Eye (tissue), 1 donor: ENCODE results near the gene CNKSR2.

ENCODE experiments used
- DNase-seq: peaks from one replicate; pipeline ENCODE4 v3.0.0-alpha.2; 2015

The CNKSR2 gene

GRCh38 chrX:21620234-21620633 lies 246.0 kb downstream of the CNKSR2 start:
- DNase-seq: no peak

GRCh38 chrX:21623778-21624501 lies 249.7 kb downstream of the CNKSR2 start:
- no peak for DNase-seq

DNA sequence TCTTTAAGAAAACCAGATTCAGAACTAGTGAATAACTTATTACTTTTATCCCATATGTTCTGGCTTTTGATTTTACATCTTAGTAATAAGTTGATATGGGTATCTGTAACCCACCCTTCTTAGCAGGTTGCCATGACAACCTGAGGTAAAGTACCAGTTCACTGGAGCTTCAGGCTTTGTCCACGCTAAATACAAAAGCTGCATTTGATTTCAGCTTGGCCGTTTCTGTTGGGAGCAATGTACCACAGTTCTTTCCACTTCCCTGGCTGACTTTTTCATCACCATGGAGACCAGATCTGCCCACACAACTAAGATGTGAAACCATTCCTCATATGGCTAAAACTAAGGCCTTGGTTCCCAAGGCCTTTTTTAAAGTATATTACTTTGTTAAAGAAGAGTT lies 257.8 kb downstream of the CNKSR2 start:
- peak; percentile 25 for DNase-seq

- no peak for DNase-seq
Observed at GRCh38 chrX:21638311-21638710, 264.1 kb downstream of the CNKSR2 start.

- no peak for DNase-seq
Observed at GRCh38 chrX:21639775-21640174, 265.6 kb downstream of the CNKSR2 start.

- no peak for DNase-seq
Observed at GRCh38 chrX:21645431-21645830, 271.2 kb downstream of the CNKSR2 start.

DNA sequence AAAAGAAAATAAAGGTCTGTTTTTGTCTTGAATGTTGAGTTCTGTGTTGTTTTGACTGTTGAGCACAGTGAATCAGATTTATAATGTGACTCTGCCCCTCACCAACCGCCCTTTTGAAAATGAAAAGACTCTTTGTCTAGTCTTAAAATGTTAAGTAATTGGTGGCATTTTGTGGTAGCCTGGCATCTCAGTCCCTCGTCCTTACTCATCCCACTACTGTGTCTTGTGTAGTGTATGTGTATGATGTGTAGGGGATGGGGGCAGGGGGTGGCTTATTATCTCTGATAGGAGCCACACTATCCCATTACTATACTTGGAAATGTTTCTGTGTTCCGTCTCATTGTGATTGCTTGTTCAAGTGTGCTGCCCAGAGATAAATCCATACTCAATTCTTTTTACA lies 271.7 kb downstream of the CNKSR2 start:
- peak; percentile 64 for DNase-seq

DNA sequence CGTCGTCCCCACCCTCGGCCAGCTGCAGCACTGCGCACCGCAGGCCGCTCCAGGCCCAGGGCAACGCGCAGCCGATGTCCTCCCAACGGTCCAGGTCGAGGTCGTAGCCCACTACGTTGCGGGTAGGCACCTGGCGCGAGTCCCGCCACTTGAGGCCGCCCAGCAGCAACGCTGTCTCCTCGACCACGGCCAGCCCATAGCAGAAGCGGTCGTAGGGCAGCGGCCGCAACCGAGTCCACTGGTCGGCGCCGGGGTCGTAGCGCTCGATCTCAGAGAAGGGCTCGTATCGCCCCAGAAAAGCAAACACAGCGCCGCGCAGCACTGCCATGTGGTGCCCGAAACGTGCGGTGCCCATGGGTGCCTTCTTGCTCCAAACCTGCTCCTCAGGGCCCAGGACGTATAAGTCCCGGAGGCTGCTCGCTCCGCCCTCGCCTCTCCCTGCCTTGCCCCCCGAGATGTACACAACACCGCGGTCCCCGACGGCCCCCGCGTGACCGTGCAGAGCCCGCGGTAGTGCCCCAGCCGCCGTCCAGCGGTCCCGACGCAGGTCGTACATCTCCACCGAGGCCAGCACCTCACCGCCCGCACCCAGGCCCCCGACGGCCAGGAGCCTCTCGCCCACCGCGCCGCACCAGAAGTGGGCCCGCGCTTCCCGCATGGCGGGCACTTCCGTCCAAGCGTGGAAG lies 281.8 kb downstream of the CNKSR2 start:
- DNase-seq: peak; percentile 29

DNA sequence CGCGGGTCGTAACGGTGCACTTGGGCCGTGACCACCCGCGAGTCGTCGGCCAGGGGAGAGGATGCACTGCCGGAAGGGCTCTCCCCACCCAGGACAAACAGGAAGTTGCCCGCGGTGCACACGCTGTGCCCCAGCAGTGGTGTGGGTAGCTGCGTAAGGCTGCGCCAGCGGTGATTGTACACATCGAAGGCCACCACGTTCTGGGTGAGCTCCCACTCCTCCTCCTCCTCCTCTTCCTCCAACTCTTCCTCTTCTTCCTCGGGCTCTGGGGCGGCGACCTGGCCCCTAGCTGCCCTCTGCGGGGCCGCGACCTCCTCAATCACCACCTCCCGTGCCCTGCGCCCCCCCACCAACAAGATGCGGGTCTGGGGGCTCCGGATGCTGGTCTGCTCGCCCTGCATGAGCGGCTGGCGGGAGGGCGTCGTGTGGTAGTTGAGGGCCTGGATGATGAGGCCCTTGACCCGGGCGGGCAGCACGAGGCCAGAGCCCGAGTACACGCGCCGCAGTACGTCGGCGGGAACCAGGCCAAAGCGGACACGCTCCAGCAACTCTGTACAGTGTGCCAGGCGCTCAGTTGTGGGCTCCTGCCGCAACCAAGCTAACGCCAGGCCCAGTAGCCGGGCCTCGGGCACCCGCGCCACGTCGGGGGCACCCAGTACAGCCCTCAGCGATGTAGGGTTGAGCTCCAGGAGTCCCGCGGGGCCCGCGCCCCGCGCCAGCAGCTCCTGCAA lies 282.5 kb downstream of the CNKSR2 start:
- no peak for DNase-seq

DNA sequence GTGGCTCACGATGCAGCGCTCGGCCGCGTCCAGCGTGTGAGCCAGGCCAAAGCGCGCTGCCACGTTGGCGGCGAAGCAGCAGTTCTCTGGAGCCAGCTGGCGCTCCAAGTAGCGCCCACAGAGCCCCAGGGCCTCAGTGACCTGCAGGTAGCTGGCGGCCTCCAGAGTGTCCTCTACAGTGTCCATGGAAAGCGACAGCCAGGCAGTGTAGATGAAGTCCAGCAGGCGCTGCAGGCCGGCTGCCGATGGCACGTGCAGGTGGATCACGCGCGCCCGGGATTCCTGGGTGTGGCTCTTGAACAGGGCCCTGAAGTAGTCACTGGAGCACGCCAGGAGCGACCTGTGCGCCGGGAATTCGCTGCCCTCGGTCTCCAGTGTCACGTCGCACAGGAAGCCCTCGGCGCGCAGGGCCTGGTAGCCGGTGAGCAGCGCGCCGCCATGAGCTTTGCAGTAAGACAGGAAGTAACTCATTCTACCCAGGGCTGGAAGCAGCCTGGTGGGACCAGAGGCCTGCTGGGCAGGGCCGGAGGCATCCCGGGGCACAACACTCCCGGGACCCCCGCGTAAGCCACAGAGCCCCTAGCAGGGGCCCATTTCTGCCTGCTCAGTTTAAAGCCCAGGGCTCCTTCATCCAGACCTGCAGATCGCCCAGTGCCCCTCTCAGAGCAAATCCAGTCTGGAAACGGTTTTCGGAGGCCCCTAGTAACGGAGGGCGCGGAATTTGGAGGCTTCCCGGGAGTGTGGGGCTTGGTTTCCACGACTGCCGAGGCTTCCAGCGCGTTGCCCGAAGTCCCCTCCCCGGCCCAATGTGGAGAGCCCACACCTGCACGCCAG lies 283.3 kb downstream of the CNKSR2 start:
- DNase-seq: peak; percentile 21

- peak; percentile 38 for DNase-seq
Observed at GRCh38 chrX:21658152-21658737, 284.0 kb downstream of the CNKSR2 start, which contains the start of gene KLHL34. Gene KLHL34, minus strand, starts transcription at chrX:21658330. Its CDS starts 542 bp downstream, at chrX:21657788.

GRCh38 chrX:21658746-21659145 lies 284.5 kb downstream of the CNKSR2 start:
- peak; percentile 35 for DNase-seq

- no peak for DNase-seq
Observed at GRCh38 chrX:21659320-21659719, 285.1 kb downstream of the CNKSR2 start.

DNA sequence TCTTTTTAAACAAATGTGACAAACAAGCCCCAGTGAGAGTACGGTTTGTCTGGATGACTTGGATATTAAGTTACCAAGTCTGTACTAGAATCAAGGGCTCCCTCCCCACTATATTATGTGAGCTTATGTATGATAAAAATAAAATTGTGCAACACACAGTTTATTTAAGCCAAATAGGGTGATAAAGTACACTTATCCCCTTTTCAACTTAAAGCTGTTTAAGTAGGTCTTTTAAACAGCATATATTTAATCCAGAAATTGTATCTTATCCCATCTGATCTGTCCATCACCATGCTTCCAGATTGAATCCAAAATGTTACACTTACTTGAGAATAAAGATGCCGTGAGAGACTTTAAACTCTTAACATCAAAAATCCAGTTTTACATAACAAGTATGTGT lies 285.9 kb downstream of the CNKSR2 start:
- no peak for DNase-seq

DNA sequence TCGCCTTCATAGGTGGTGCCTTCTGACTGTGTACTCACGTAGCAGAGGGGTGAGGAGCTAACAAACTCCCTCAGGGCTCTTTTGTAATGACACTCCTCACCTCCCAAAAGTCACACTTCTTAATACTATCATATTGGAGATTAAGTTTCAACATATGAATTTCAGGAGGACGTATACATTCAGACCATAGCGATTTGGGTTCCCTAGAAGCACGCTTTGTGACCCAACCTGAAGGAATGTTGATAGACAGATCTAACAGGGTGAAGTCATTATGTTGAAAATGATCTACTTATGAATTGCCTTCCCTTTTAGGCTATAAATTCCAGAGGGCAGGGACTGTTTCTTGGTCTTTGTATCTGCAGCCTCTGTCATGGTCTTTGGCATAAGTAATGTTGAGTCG lies 287.1 kb downstream of the CNKSR2 start:
- DNase-seq: no peak

- no peak for DNase-seq
Observed at GRCh38 chrX:21662761-21663160, 288.5 kb downstream of the CNKSR2 start.

DNA sequence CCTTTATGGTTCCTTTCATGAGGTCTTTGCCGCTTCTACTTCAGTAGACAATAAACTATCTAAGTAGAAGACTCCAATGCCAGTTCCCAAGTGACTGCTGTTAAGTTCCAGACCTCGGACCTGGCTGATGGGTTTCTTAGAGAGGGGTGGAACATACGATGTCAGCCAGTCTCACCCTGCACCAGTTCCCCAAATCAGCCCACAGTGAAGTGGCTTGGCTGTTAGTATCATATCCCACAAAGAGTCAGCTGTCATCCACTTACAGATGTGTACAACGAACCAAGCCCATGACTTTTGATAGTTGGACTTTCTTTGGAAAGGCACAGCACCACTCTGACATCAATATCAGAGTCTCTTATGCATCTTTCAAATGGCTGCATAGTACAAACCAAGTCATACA lies 292.0 kb downstream of the CNKSR2 start:
- DNase-seq: no peak

- no peak for DNase-seq
Observed at GRCh38 chrX:21666679-21667078, 292.5 kb downstream of the CNKSR2 start.

DNA sequence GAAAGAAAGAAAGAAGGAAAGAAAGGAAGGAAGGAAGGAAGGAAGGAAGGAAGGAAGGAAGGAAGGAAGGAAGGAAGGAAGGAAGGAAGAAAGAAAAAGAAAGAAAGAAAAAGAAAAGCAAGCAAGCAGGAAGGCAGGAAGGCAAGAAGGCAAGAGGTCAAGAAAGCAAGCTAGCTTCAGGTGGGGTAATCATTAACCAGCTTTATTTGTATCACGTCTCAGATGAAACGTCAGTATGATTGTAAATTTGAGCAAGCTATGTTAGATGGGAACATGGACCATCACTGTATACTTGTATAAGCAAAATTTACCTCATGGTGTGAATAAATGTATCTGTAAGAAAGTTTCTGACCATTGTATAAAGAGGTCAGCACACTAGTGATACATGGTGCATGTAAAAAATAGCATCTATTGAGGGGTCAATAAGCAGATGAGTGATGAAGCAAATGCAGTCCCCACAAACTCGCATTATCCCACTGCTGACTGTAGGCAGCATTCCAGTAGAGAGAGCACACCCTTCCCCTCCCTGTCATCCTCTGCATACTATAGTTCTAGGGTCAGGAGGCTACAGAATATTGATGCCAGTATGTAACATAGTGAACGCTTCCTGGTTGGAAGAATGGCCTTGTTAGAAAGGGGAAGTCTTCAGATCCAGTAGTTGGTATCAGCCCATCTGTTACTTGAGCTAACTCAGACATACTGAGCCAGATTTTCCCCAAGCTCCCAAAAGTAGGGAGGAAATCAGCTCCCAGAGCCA lies 300.4 kb downstream of the CNKSR2 start:
- no peak for DNase-seq

DNA sequence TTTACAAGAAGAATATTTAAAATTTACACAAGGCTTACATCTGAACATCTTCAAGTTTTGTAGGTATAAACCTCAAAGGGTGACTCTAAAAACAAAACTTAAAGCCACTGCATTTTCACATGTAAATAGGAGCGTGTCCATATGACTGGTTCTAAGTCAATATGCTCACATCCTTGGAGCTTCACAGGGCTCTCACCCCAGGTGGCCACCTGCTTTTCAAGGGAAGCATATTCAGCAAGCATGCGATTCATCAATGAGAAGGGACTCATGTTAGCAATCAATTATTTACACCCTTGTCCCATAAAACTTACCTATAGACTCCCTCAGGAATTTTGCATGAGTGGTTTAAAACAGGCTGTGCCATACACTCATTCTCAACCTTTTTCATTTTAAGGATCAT lies 301.7 kb downstream of the CNKSR2 start:
- no peak for DNase-seq

DNA sequence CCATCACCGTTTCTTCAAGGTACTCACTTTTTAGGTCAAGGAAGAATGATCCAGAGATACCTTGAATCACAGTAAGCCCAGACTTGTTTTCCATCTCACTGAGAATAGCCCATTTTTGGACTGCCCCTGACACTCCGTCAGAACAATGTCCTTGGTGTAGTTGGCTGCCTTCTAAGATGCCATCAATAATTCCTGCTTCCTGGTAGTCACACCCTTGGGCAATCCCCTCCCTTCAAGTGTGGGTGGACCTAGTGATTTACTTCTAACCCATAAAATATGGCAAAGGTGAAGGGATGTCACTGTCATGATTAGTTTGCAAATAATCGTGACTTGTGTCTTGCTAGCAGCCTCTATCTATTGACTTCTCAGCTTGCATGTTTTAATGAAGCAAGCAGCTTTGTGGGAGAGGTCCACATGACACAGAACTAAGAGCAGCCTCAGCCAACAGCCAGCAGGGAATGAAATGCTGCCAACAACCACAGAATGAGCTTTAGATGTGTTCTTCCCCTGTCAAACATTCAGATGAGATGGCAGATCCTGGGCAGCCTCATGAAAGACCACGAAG lies 303.9 kb downstream of the CNKSR2 start:
- DNase-seq: no peak
